ENCODE measurements around the gene IL4R. TPM values are rescaled to one million over a fixed set of nuclear protein-coding genes. Genes with fewer than 3 reads are reported as not detected.

IL4R gene
- total and polyA plus RNA-seq, 10 of the 15 experiments (the other 5 are each of a cell fraction or from before 2014, with no cell fraction given): 2.6 to 70.4 (median 36.6) TPM

DNA sequence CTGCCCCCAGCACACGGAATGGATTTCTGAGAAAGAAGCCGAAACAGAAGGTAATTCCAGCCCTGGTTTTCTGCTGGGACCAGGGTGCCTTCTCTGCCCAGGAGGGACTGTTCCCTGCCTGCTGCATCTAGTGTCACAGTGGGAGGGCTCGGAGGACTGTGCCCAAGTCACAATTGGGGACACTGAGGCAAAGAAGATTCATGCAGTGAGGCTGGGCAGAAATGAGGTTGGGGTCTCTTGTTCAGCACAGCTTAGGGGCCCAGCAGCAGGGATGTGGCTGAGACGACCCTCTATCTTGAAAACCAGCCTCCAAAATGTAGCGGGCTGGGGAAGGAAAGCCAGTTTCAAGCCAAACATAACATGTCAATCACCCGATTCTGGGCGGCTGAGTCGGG lies 88.8 kb downstream of the IL4R start:
- no peak overlapping the region for H2AFZ ChIP-seq (ENCODE audit: control insufficient read depth, low read depth, low read length)
- DNase-seq (ENCODE audit: low read depth, low spot score) (no peak), FAIRE-seq (no peak), ATAC-seq (no peak)
- H3K4me3 ChIP-seq: peak overlapping the region; percentile 86
- no peaks in the 10 kb centered on the region for H4K20me1 ChIP-seq (ENCODE audit: control insufficient read depth, insufficient read depth)
- CTCF ChIA-PET: interaction anchor here (0.7 to 9.2 kb wide), 7 partner anchors 8 to 177 kb away, joined by 3 to 113 read pairs (median 17); no protein-coding TSS in a partner anchor
- in situ Hi-C loops (cut with MboI) (no loop called here), intact Hi-C loops (cut with micrococcal nuclease; ENCODE audit: unreplicated experiment) (no loop called here)
- H3K4me2 ChIP-seq (ENCODE audit: control insufficient read depth, insufficient read depth): peak overlapping the region; percentile 95
- no peaks in the 10 kb centered on the region for H3K27me3 ChIP-seq (replicated peaks in 1 of 2; ENCODE audit: control insufficient read depth in 2 of 2, insufficient read depth in 2 of 2, low read length in 1 of 2)
- peaks cover 56% of the 10 kb centered on the region for H3K4me1 ChIP-seq (ENCODE audit: control insufficient read depth, insufficient read depth, low read length)
- peak overlapping the region; percentile 99 for H3K9ac ChIP-seq (ENCODE audit: control insufficient read depth, insufficient read depth, low read length)
- RAD21 ChIA-PET (ENCODE audit: unreplicated experiment): interaction anchor here (1.5 to 12.8 kb wide), 9 partner anchors 15 to 170 kb away, joined by 4 to 224 read pairs (median 25); no protein-coding TSS in a partner anchor
- H3K27ac ChIP-seq (ENCODE audit: control insufficient read depth, insufficient read depth): peak overlapping the region; percentile 97
- H3K9me3 ChIP-seq (replicated peaks; ENCODE audit: control insufficient read depth, insufficient read depth, low read length): no peaks in the 10 kb centered on the region; the same call in 2 of the 3 replicates
- SMC1A ChIA-PET (ENCODE audit: uncharacterized antibody, unreplicated experiment): interaction anchor here (3.1 to 10.9 kb wide), 5 partner anchors 14 to 48 kb away, joined by 32 to 220 read pairs (median 46); no protein-coding TSS in a partner anchor
- peaks cover 0 to 8% of the 10 kb centered on the region in 2 experiments; a peak in 3 of 4 replicates for H3K36me3 ChIP-seq (ENCODE audit: control insufficient read depth in 2 of 2, insufficient read depth in 2 of 2, low read length in 1 of 2)
- BruUV-seq (replicated peaks): TSS peak; percentile 67
- WGBS (ENCODE audit: insufficient coverage, insufficient replicate concordance, low lambda C conversion rate, missing lambda C conversion rate): 0% methylated on average over 8 of the region's 8 CpGs
- POLR2A ChIA-PET: interaction anchor here (0.8 to 11.1 kb wide), 10 partner anchors 15 to 151 kb away, joined by 3 to 208 read pairs (median 4); no protein-coding TSS in a partner anchor
- peaks cover 72% of the 10 kb centered on the region for H3K79me2 ChIP-seq (ENCODE audit: control insufficient read depth, insufficient read depth, low read length)
- TF ChIP-seq HDAC2 (IDR thresholded peaks at IDR 0.05) (no peak), MEF2B (IDR thresholded peaks at IDR 0.05; ENCODE audit: partially characterized antibody, poor library complexity, severe bottlenecking) (no peak), EGR1 (IDR thresholded peaks at IDR 0.05; ENCODE audit: borderline replicate concordance in 1 of 2, low read depth in 2 of 2, low read length in 2 of 2) (0 out of 3 replicates have a peak, but pooled peaks of 1 of the 2 experiments have one; percentile 8), BCL11A (IDR thresholded peaks at IDR 0.05; ENCODE audit: low read depth, low read length) (no peak), YBX1 (IDR thresholded peaks at IDR 0.05) (no peak), IRF4 (IDR thresholded peaks at IDR 0.05; ENCODE audit: low read depth, low read length) (no peak), RFX5 (IDR thresholded peaks at IDR 0.05; ENCODE audit: low read depth, low read length) (no peak), SMARCA5 (IDR thresholded peaks at IDR 0.05) (no peak), SIX5 (IDR thresholded peaks at IDR 0.05; ENCODE audit: low read depth, low read length, severe bottlenecking) (no peak), ZNF207 (IDR thresholded peaks at IDR 0.05; ENCODE audit: borderline replicate concordance) (0 out of 2 replicates have a peak, but pooled peaks have one; percentile 4), CBX3 (IDR thresholded peaks at IDR 0.05; ENCODE audit: borderline replicate concordance, low read depth) (no peak), JUND (IDR thresholded peaks at IDR 0.05; ENCODE audit: low read depth, low read length) (no peak), CBFB (IDR thresholded peaks at IDR 0.05; ENCODE audit: low read depth) (no peak), SREBF2 (IDR thresholded peaks at IDR 0.05; ENCODE audit: low read length) (no peak)
- TF ChIP-seq, protein P1, sequence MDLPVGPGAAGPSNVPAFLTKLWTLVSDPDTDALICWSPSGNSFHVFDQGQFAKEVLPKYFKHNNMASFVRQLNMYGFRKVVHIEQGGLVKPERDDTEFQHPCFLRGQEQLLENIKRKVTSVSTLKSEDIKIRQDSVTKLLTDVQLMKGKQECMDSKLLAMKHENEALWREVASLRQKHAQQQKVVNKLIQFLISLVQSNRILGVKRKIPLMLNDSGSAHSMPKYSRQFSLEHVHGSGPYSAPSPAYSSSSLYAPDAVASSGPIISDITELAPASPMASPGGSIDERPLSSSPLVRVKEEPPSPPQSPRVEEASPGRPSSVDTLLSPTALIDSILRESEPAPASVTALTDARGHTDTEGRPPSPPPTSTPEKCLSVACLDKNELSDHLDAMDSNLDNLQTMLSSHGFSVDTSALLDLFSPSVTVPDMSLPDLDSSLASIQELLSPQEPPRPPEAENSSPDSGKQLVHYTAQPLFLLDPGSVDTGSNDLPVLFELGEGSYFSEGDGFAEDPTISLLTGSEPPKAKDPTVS (IDR thresholded peaks at IDR 0.05; ENCODE audit: low read depth, low read length): no peak
- TF ChIP-seq, protein P2, sequence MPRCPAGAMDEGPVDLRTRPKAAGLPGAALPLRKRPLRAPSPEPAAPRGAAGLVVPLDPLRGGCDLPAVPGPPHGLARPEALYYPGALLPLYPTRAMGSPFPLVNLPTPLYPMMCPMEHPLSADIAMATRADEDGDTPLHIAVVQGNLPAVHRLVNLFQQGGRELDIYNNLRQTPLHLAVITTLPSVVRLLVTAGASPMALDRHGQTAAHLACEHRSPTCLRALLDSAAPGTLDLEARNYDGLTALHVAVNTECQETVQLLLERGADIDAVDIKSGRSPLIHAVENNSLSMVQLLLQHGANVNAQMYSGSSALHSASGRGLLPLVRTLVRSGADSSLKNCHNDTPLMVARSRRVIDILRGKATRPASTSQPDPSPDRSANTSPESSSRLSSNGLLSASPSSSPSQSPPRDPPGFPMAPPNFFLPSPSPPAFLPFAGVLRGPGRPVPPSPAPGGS (IDR thresholded peaks at IDR 0.05; ENCODE audit: borderline replicate concordance, insufficient read depth, low read depth, low read length, poor library complexity, severe bottlenecking): no peak
- TF ChIP-seq, protein P3, sequence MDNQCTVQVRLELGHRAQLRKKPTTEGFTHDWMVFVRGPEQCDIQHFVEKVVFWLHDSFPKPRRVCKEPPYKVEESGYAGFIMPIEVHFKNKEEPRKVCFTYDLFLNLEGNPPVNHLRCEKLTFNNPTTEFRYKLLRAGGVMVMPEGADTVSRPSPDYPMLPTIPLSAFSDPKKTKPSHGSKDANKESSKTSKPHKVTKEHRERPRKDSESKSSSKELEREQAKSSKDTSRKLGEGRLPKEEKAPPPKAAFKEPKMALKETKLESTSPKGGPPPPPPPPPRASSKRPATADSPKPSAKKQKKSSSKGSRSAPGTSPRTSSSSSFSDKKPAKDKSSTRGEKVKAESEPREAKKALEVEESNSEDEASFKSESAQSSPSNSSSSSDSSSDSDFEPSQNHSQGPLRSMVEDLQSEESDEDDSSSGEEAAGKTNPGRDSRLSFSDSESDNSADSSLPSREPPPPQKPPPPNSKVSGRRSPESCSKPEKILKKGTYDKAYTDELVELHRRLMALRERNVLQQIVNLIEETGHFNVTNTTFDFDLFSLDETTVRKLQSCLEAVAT (IDR thresholded peaks at IDR 0.05): 0 out of 2 replicates have a peak, but pooled peaks have one; percentile 6
- TF ChIP-seq, protein P4, sequence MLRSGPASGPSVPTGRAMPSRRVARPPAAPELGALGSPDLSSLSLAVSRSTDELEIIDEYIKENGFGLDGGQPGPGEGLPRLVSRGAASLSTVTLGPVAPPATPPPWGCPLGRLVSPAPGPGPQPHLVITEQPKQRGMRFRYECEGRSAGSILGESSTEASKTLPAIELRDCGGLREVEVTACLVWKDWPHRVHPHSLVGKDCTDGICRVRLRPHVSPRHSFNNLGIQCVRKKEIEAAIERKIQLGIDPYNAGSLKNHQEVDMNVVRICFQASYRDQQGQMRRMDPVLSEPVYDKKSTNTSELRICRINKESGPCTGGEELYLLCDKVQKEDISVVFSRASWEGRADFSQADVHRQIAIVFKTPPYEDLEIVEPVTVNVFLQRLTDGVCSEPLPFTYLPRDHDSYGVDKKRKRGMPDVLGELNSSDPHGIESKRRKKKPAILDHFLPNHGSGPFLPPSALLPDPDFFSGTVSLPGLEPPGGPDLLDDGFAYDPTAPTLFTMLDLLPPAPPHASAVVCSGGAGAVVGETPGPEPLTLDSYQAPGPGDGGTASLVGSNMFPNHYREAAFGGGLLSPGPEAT (IDR thresholded peaks at IDR 0.05; ENCODE audit: low read depth): no peak
